Transverse colon (tissue), 3 donors: ENCODE measurements around the gene NUTF2.

ENCODE experiments used
- POLR2A ChIP-seq: fragments of 450-650 bp; IDR thresholded peaks from one replicate; pipeline ENCODE4 v1.6.1; 2016; ENCODE audit warnings: antibody characterized with exemption, mild to moderate bottlenecking, moderate library complexity
- TF ChIP-seq, protein P1 (sequence below), 5 experiments: fragments of 200-600 bp in 3 of 5; fragments of 450-650 bp in 2 of 5; sonication (generic) in 3 of 5; IDR thresholded peaks; 1 replicate in 2 of 5; 2 replicates in 3 of 5; pipeline ENCODE4 v1.5.1; 2016 to 2017; ENCODE audit warnings: antibody characterized with exemption in 5 of 5, inconsistent platforms in 3 of 5, mild to moderate bottlenecking in 2 of 5, moderate library complexity in 1 of 5

DNA sequence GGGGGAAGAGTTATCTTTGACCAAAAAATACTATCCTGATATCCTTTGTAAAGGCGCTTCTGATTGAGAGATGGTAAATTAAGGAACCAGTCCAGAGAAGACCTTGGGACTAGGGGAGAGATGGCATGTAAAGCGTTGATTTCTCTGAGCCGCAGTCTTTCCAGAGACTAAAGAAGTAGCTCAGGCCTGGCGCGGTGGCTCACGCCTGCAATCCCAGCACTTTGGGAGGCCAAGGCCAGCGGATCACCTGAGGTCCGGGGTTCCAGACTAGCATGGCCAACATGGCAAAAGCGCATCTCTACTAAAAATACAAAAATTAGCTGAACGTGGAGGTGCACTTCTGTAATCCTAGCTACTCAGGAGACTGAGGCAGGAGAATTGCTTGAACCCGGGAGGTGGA is 1.4 kb downstream of the NUTF2 start:
- TF ChIP-seq, protein P1, sequence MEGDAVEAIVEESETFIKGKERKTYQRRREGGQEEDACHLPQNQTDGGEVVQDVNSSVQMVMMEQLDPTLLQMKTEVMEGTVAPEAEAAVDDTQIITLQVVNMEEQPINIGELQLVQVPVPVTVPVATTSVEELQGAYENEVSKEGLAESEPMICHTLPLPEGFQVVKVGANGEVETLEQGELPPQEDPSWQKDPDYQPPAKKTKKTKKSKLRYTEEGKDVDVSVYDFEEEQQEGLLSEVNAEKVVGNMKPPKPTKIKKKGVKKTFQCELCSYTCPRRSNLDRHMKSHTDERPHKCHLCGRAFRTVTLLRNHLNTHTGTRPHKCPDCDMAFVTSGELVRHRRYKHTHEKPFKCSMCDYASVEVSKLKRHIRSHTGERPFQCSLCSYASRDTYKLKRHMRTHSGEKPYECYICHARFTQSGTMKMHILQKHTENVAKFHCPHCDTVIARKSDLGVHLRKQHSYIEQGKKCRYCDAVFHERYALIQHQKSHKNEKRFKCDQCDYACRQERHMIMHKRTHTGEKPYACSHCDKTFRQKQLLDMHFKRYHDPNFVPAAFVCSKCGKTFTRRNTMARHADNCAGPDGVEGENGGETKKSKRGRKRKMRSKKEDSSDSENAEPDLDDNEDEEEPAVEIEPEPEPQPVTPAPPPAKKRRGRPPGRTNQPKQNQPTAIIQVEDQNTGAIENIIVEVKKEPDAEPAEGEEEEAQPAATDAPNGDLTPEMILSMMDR (IDR thresholded peaks at IDR 0.05) = no peak
- no peak for TF ChIP-seq POLR2A
